ENCODE results near the gene IMMP2L.

The IMMP2L gene

DNA sequence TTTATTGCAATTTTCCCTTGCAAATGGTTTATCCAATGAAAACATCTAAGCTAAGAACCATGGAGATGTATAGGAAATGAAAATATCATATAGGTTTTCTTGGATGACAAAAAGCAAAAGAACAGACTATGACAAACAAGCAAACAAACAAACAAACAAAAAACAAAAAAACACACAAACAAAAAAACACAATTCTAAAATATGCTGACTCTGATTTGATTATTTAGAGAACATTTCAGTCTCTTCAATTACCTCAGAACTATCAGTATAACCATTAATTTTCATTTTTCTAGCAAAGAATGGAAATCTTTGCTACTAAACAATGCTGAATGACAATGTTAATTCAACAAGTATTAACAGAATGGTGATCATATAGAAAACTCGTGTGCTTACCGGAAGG is 840.9 kb downstream of the IMMP2L start:
- TF ChIP-seq, protein P1, sequence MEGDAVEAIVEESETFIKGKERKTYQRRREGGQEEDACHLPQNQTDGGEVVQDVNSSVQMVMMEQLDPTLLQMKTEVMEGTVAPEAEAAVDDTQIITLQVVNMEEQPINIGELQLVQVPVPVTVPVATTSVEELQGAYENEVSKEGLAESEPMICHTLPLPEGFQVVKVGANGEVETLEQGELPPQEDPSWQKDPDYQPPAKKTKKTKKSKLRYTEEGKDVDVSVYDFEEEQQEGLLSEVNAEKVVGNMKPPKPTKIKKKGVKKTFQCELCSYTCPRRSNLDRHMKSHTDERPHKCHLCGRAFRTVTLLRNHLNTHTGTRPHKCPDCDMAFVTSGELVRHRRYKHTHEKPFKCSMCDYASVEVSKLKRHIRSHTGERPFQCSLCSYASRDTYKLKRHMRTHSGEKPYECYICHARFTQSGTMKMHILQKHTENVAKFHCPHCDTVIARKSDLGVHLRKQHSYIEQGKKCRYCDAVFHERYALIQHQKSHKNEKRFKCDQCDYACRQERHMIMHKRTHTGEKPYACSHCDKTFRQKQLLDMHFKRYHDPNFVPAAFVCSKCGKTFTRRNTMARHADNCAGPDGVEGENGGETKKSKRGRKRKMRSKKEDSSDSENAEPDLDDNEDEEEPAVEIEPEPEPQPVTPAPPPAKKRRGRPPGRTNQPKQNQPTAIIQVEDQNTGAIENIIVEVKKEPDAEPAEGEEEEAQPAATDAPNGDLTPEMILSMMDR (conservative IDR thresholded peaks at IDR 0.05), result no peak
- no peak overlapping the region for H3K27ac ChIP-seq

GRCh38 chr7:110720626-110721025 is 841.7 kb downstream of the IMMP2L start:
- TF ChIP-seq, protein P1 (conservative IDR thresholded peaks at IDR 0.05), result no peak
- H3K27ac ChIP-seq, result no peak overlapping the region

- H3K27ac ChIP-seq, result no peak overlapping the region
- TF ChIP-seq, protein P1 (conservative IDR thresholded peaks at IDR 0.05), result no peak
These were observed 842.6 kb downstream of the IMMP2L start for GRCh38 chr7:110719741-110720140.

GRCh38 chr7:110718503-110719205 is 843.6 kb downstream of the IMMP2L start:
- TF ChIP-seq, protein P1 (conservative IDR thresholded peaks at IDR 0.05), result no peak
- H3K27ac ChIP-seq, result no peak overlapping the region

GRCh38 chr7:110704225-110704624 is 858.1 kb downstream of the IMMP2L start:
- TF ChIP-seq, protein P1 (conservative IDR thresholded peaks at IDR 0.05), result no peak
- no peak overlapping the region for H3K27ac ChIP-seq

GRCh38 chr7:110698576-110698975 is 863.7 kb downstream of the IMMP2L start:
- no peak overlapping the region for H3K27ac ChIP-seq
- TF ChIP-seq, protein P1 (conservative IDR thresholded peaks at IDR 0.05), result no peak

DNA sequence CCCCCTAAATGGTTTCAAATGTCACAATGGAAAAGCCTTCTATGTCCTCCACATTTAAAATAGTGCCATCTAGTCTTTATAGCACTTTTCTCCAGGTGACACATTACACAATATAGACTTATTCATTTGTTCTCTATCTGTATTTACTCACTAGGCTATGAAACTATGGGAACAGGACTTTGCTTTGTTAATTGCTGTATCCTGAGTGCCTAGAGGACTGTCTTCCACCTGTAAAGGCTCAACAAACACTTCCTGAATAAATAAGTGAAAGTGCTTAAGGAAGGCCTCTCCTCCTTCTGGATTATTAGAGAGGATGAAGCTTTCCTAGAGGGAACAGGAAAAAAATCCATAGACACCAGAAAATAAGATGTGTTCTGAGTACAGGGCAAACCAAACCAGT is 868.9 kb downstream of the IMMP2L start:
- H3K27ac ChIP-seq, result no peak overlapping the region
- TF ChIP-seq, protein P1 (conservative IDR thresholded peaks at IDR 0.05), result no peak
